Esophagus muscularis mucosa (tissue), 4 donors: ENCODE results near the gene SHISA3.

ENCODE experiments used
- CTCF ChIP-seq, 3 experiments: fragments of 200-600 bp in 2 of 3; fragments of 450-650 bp in 1 of 3; sonication (generic) in 2 of 3; IDR thresholded peaks; one replicate each; pipeline ENCODE4 v1.5.1; 2017 to 2019; ENCODE audit warnings: antibody characterized with exemption in 3 of 3, mild to moderate bottlenecking in 2 of 3, moderate library complexity in 1 of 3
- EP300 ChIP-seq: sonication (generic); formaldehyde crosslinking; IDR thresholded peaks from one replicate; pipeline ENCODE4 v1.6.1; 2017; ENCODE audit warnings: antibody characterized with exemption
- POLR2A ChIP-seq: fragments of 450-650 bp; IDR thresholded peaks from one replicate; pipeline ENCODE4 v1.6.1; 2017; ENCODE audit warnings: antibody characterized with exemption, moderate library complexity, mild to moderate bottlenecking, low read depth
- POLR2AphosphoS5 ChIP-seq, 2 donors: sonication (generic); formaldehyde crosslinking; IDR thresholded peaks; one replicate each; pipeline ENCODE4 v1.6.1; 2017; ENCODE audit warnings: antibody characterized with exemption in 2 of 2

- TF ChIP-seq CTCF (IDR thresholded peaks at IDR 0.05) (no peak), POLR2AphosphoS5 (IDR thresholded peaks at IDR 0.05) (no peak), EP300 (no peak), POLR2A (no peak)
Measured at GRCh38 chr4:42395595-42395994, 1.7 kb upstream of the SHISA3 start.
